ENCODE results near the gene DNAJB8. TPM values are rescaled to one million over a fixed set of nuclear protein-coding genes. Genes with fewer than 3 reads are reported as not detected.

DNAJB8 gene
- total and polyA plus RNA-seq, 4 donors = not detected

DNA sequence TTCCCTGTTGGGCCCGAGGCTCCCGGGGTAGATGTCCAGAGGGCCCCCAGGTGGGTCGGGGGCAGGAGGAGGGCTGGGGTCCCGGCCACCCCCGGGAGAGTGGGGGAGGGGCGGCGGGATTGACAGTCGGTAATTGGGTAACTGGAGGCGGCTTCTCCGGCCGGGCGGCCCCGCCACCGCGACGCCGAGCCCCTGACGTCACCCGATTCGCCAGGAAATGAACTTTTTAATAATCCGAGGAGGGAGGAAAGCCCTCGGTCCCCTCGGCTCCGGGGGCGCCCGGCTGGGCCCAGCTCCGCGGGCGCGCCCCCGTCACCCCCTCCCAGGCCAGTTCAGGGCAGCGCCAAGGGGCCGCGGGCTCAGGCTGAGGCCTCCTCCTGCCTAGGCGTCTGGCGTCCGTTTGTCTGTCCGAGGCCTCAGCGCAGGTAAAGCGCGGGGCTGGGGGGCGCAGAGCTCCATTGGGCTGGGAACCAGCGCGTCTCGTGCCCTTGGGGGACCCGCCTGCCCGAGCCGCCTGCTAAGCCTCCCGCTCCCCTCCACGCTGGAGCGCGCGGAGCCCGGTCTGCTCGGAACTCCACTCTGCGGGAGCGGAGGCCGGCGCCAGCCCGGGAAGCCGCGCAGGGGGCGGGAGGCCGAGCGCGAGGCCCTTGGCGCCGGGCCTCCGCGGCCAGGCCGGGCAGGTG lies 22.4 kb upstream of the DNAJB8 start:
- Histone ChIP-seq H3K9ac (ENCODE audit: insufficient read depth in 1 of 2, low read length in 2 of 2) (no peak overlapping the region), H3K27me3 (ENCODE audit: control insufficient read depth in 3 of 3, insufficient read depth in 3 of 3, low read length in 2 of 3) (peaks cover 0 to 76% (median 75%) of the 10 kb centered on the region in 3 donors), H3K4me3 (peak overlapping the region; percentile 86), H3K9me3 (ENCODE audit: control insufficient read depth in 4 of 4, insufficient read depth in 3 of 4, low read length in 3 of 4) (no peaks in the 10 kb centered on the region), H3K27ac (ENCODE audit: low read depth in 1 of 2, low read length in 1 of 2) (peak overlapping the region; percentile 65 to 93), H3K4me1 (ENCODE audit: control insufficient read depth in 5 of 5, insufficient read depth in 5 of 5, low read length in 5 of 5) (peaks cover 0 to 39% (median 20%) of the 10 kb centered on the region in 5 donors), H3K36me3 (ENCODE audit: control insufficient read depth in 4 of 4, insufficient read depth in 4 of 4, low read length in 4 of 4) (peaks cover 0 to 6% (median 0%) of the 10 kb centered on the region in 4 donors)
- no peak for ATAC-seq (ENCODE audit: insufficient read depth, low FRiP score)
- 0 to 1% methylated on average over 55 to 71 of the region's 71 CpGs for WGBS, 2 donors
- TF ChIP-seq, protein P1, sequence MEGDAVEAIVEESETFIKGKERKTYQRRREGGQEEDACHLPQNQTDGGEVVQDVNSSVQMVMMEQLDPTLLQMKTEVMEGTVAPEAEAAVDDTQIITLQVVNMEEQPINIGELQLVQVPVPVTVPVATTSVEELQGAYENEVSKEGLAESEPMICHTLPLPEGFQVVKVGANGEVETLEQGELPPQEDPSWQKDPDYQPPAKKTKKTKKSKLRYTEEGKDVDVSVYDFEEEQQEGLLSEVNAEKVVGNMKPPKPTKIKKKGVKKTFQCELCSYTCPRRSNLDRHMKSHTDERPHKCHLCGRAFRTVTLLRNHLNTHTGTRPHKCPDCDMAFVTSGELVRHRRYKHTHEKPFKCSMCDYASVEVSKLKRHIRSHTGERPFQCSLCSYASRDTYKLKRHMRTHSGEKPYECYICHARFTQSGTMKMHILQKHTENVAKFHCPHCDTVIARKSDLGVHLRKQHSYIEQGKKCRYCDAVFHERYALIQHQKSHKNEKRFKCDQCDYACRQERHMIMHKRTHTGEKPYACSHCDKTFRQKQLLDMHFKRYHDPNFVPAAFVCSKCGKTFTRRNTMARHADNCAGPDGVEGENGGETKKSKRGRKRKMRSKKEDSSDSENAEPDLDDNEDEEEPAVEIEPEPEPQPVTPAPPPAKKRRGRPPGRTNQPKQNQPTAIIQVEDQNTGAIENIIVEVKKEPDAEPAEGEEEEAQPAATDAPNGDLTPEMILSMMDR (IDR thresholded peaks at IDR 0.05; ENCODE audit: control extremely low read depth, extremely low read depth) = no peak
- peak; percentile 71 to 79 (median 71) for DNase-seq

DNA sequence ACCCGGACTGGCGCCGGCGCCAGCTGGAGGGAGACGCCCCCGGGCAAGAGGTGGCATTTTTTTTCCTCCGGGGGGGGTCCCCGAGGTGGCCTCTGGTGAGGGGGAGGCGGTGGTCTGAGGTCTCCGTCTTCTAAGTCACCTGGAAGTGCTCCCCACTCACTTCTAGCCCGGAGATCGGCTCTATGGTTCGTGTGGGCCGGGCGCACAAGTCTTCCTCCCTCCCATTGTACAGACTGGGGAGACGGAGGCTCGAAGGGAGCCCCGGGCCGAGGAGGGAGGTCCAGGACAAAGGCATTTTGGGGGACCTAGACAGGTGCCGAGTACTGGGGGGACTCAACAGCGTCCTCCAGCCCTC lies 21.9 kb upstream of the DNAJB8 start:
- no peaks in the 10 kb centered on the region for H3K9me3 ChIP-seq (ENCODE audit: control insufficient read depth in 4 of 4, insufficient read depth in 3 of 4, low read length in 3 of 4)
- no peak overlapping the region for H3K9ac ChIP-seq (ENCODE audit: insufficient read depth in 1 of 2, low read length in 2 of 2)
- 1 to 2% methylated on average over 19 to 21 of the region's 21 CpGs for WGBS, 2 donors
- peak overlapping the region; percentile 46 to 93 for H3K27ac ChIP-seq (ENCODE audit: low read depth in 1 of 2, low read length in 1 of 2)
- no peak for ATAC-seq (ENCODE audit: insufficient read depth, low FRiP score)
- H3K36me3 ChIP-seq (ENCODE audit: control insufficient read depth in 4 of 4, insufficient read depth in 4 of 4, low read length in 4 of 4) = peaks cover 0 to 6% (median 0%) of the 10 kb centered on the region in 4 donors
- peak overlapping the region; percentile 86 for H3K4me3 ChIP-seq
- TF ChIP-seq, protein P1 (IDR thresholded peaks at IDR 0.05; ENCODE audit: control extremely low read depth, extremely low read depth) = no peak
- peaks cover 0 to 76% (median 75%) of the 10 kb centered on the region in 3 donors for H3K27me3 ChIP-seq (ENCODE audit: control insufficient read depth in 3 of 3, insufficient read depth in 3 of 3, low read length in 2 of 3)
- H3K4me1 ChIP-seq (ENCODE audit: control insufficient read depth in 5 of 5, insufficient read depth in 5 of 5, low read length in 5 of 5) = peaks cover 0 to 40% (median 20%) of the 10 kb centered on the region in 5 donors
- DNase-seq = no peak

DNA sequence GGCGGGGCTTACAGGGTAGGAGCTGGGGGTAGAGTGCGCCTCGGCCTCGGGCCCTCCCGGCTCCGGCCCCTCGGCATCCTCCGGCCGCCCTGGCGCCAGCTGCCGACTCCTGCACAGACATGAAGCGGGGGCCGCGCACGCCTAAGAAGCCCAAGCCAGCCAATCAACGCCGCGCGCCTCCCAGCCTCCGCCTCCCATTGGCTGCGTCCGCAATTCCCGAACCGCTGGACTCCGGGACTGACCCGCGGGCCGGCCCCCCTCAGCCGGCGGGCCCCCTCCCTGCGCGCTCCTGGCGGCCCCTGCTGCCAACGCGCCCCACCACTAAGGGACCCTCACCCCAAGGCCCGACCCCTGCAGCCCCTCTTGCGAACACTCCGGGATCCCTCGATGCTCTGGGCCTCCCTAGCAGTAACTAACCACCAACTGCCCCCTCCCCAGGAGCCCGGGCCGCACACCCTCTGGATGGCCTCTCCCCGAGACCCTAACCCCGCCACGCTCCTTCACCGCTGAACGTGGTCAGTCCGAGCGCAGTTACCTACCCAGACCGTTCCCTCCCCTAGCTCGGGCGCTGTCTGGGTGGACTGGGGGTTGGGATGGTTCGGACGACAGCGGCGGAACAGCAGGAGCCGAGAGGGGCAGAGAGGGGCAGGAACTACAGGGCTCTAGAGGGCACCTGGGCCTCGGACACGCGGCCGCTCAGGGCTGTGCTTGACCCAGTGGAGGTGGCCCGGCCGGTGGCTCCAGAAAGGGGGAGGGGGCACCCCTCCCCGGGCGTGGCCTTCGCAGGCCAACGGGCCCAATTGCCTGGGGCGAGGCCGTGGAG lies 21.3 kb upstream of the DNAJB8 start:
- Histone ChIP-seq H3K4me1 (ENCODE audit: control insufficient read depth in 5 of 5, insufficient read depth in 5 of 5, low read length in 5 of 5) (peaks cover 0 to 44% (median 16%) of the 10 kb centered on the region in 5 donors), H3K36me3 (ENCODE audit: control insufficient read depth in 4 of 4, insufficient read depth in 4 of 4, low read length in 4 of 4) (peaks cover 0 to 6% (median 0%) of the 10 kb centered on the region in 4 donors), H3K9me3 (ENCODE audit: control insufficient read depth in 4 of 4, insufficient read depth in 3 of 4, low read length in 3 of 4) (no peaks in the 10 kb centered on the region), H3K9ac (ENCODE audit: insufficient read depth in 1 of 2, low read length in 2 of 2) (no peak overlapping the region), H3K4me3 (peak overlapping the region; percentile 86), H3K27me3 (ENCODE audit: control insufficient read depth in 3 of 3, insufficient read depth in 3 of 3, low read length in 2 of 3) (peaks cover 0 to 77% (median 77%) of the 10 kb centered on the region in 3 donors), H3K27ac (ENCODE audit: low read depth in 1 of 2, low read length in 1 of 2) (peak overlapping the region; percentile 46 to 93)
- 1% methylated on average over 59 to 68 of the region's 68 CpGs for WGBS, 2 donors
- TF ChIP-seq, protein P1 (IDR thresholded peaks at IDR 0.05; ENCODE audit: control extremely low read depth, extremely low read depth) = no peak
- peak; percentile 64 for ATAC-seq (ENCODE audit: insufficient read depth, low FRiP score)
- peak; percentile 85 to 87 (median 87) for DNase-seq
